ENCODE results near the gene RIMBP3C. TPM values are rescaled to one million over a fixed set of nuclear protein-coding genes. Genes with fewer than 3 reads are reported as not detected.
"Not testable (repeated sequence)": the region's sequence is repeated elsewhere in the genome, so short reads cannot be mapped to it uniquely, and the experiment has no call there.

Gene RIMBP3C
- total RNA-seq, 1 donor from 2014 or later, result 0.34 TPM

GRCh38 chr22:21497984-21498383 lies 53.3 kb downstream of the RIMBP3C start:
- H3K36me3 Mint-ChIP-seq (ENCODE audit: low read depth); H3K4me1 Mint-ChIP-seq (ENCODE audit: low read depth); H3K9me3 Mint-ChIP-seq; DNase-seq (ENCODE audit: low spot score); H3K27ac Mint-ChIP-seq; H3K4me3 Mint-ChIP-seq; intact Hi-C loops (cut with micrococcal nuclease); H3K27me3 Mint-ChIP-seq (ENCODE audit: insufficient read depth): not testable (repeated sequence)

Other genes with a start within 250 kb of the RIMBP3C start
- 0.16 TPM in 1 of 2 replicates, not detected in the other for gene RIMBP3B, start 167.7 kb downstream of the RIMBP3C start, total RNA-seq
- gene HIC2, start 134.1 kb downstream of the RIMBP3C start, total RNA-seq, result 5.7 and 6.2 TPM in 2 replicates
- gene TMEM191C, start 84.1 kb downstream of the RIMBP3C start, total RNA-seq, result 0.59 and 0.67 TPM in 2 replicates
- 58.3 and 62.4 TPM in 2 replicates for gene UBE2L3, start 16.3 kb upstream of the RIMBP3C start, total RNA-seq
- gene YDJC, start 78.6 kb upstream of the RIMBP3C start, total RNA-seq, result 51.7 and 51.8 TPM in 2 replicates
- gene CCDC116, start 81.3 kb upstream of the RIMBP3C start, total RNA-seq, result 0.54 and 0.73 TPM in 2 replicates
- 98.8 and 100 TPM in 2 replicates for gene SDF2L1, start 90.8 kb upstream of the RIMBP3C start, total RNA-seq
- gene PPIL2, start 114.6 kb upstream of the RIMBP3C start, total RNA-seq, result 53.1 and 53.3 TPM in 2 replicates
- gene YPEL1, start 184.3 kb upstream of the RIMBP3C start, total RNA-seq, result 0.34 and 0.71 TPM in 2 replicates

Data from activated T-helper 1 cell treated with anti-CD3 and anti-CD28 coated beads, Interleukin-12 subunit alpha, Interleukin-12 subunit beta, Interleukin-2, Interleukin-4 antibody, amounts not matched to agents 30 ng/mL and 10 ng/mL and 1 ng/mL, durations not matched to agents 14 hours and 24 hours and 36 hours (primary cell).